H1 (cell line): ENCODE measurements around the gene TIGD6. TPM values are rescaled to one million over a fixed set of nuclear protein-coding genes. Genes with fewer than 3 reads are reported as not detected.

Experiments used
- CTCF ChIA-PET: fragments of 300-600 bp; sonication (Branson Sonifier 250); formaldehyde crosslinking; loops from one replicate; lab custom pipeline; 2021; ENCODE audit not compliant: partially characterized antibody; lab: Charles Lee
- POLR2A ChIA-PET: fragments of 300-600 bp; sonication (Branson Sonifier 250); formaldehyde crosslinking; loops from one replicate; lab custom pipeline; 2021; ENCODE audit warnings: inconsistent platforms; ENCODE audit not compliant: partially characterized antibody; lab: Charles Lee
- DNase-seq, 2 experiments: peaks; one replicate each; pipeline versions ENCODE4 v3.0.0 to v3.0.0-alpha.2; 2010 to 2022; ENCODE audit warnings: low spot score in 2 of 2, low read depth in 1 of 2, mixed read lengths in 1 of 2
- FAIRE-seq: peaks from 2 replicates; lab custom pipeline; 2011; peaks lifted over from hg19 to GRCh38; lab: Jason Lieb, UNC
- H2AFZ ChIP-seq: 2 replicates; pipeline ENCODE4 v1.8.1; 2012; ENCODE audit warnings: low read length, inconsistent platforms
- H2AK5ac ChIP-seq: 2 replicates; pipeline ENCODE4 v1.6.1; 2013; ENCODE audit warnings: low read depth, low read length
- H2BK120ac ChIP-seq: replicated peaks from 2 replicates; pipeline ENCODE3; 2013; ENCODE audit warnings: low read depth, low read length, inconsistent platforms
- H2BK12ac ChIP-seq: 2 replicates; pipeline ENCODE4 v1.6.1; 2013; ENCODE audit warnings: low read depth, low read length
- H2BK15ac ChIP-seq: 2 replicates; pipeline ENCODE4 v1.6.1; 2013; ENCODE audit warnings: low read length
- H2BK20ac ChIP-seq: 2 replicates; pipeline ENCODE4 v1.6.1; 2013; ENCODE audit warnings: low read length
- H2BK5ac ChIP-seq: 2 replicates; pipeline ENCODE4 v1.6.1; 2013; ENCODE audit warnings: low read depth, low read length
- H3K14ac ChIP-seq: 2 replicates; pipeline ENCODE4 v1.6.1; 2013; ENCODE audit warnings: inconsistent platforms; ENCODE audit not compliant: insufficient read length
- H3K18ac ChIP-seq: 2 replicates; pipeline ENCODE4 v1.6.1; 2013; ENCODE audit warnings: low read length; ENCODE audit errors: extremely low read depth
- H3K23ac ChIP-seq: 2 replicates; pipeline ENCODE4 v1.6.1; 2013; ENCODE audit warnings: inconsistent platforms; ENCODE audit not compliant: insufficient read length
- H3K23me2 ChIP-seq: 2 replicates; pipeline ENCODE4 v1.6.1; 2013; ENCODE audit warnings: low read depth, low read length
- H3K27ac ChIP-seq: 2 replicates; pipeline ENCODE4 v1.6.1; 2011; ENCODE audit warnings: low read depth, low read length, inconsistent platforms
- H3K27me3 ChIP-seq, 4 experiments: replicated peaks in 1 of 4; 1 replicate in 1 of 4; 2 replicates in 3 of 4; pipeline versions ENCODE4 v1.6.1 to v1.8.1; 2011 to 2013; ENCODE audit warnings: low read length in 3 of 4, mild to moderate bottlenecking in 3 of 4, inconsistent platforms in 2 of 4, mixed read lengths in 2 of 4, moderate library complexity in 1 of 4; ENCODE audit not compliant: control insufficient read depth in 3 of 4, insufficient read depth in 3 of 4; ENCODE audit errors: extremely low read depth in 1 of 4
- H3K36me3 ChIP-seq, 4 experiments: 2 replicates each; pipeline versions ENCODE4 v1.6.1 to v1.8.1; 2011 to 2013; ENCODE audit warnings: mild to moderate bottlenecking in 4 of 4, low read length in 3 of 4, moderate library complexity in 2 of 4, control low read depth in 1 of 4, inconsistent platforms in 1 of 4; ENCODE audit not compliant: insufficient read depth in 4 of 4, control insufficient read depth in 2 of 4
- H3K4ac ChIP-seq: replicated peaks from 2 replicates; pipeline ENCODE3; 2013; ENCODE audit warnings: low read length, low read depth, mixed read lengths, inconsistent platforms; ENCODE audit not compliant: insufficient read length
- H3K4me1 ChIP-seq, 4 experiments: replicated peaks in 1 of 4; 1 replicate in 1 of 4; 2 replicates in 3 of 4; pipeline versions ENCODE4 v1.6.1 to v1.8.1; 2011 to 2013; ENCODE audit warnings: low read length in 3 of 4, inconsistent platforms in 2 of 4, mixed read lengths in 1 of 4; ENCODE audit not compliant: insufficient read depth in 4 of 4, control insufficient read depth in 3 of 4
- H3K4me2 ChIP-seq, 2 experiments: 2 replicates each; pipeline versions ENCODE4 v1.6.1 to v1.8.1; 2011 to 2013; ENCODE audit warnings: low read depth in 2 of 2, low read length in 2 of 2, control low read depth in 1 of 2, inconsistent platforms in 1 of 2, mild to moderate bottlenecking in 1 of 2; ENCODE audit not compliant: insufficient read depth in 1 of 2
- H3K4me3 ChIP-seq, 4 experiments: fragments of 200-600, 300-600 bp in 1 of 4; sonication (generic), shearing (Covaris generic), sonication (Bioruptor Twin) in 1 of 4; 2 replicates each; pipeline versions ENCODE4 v1.5.1 to v1.8.1; 2011 to 2016; ENCODE audit warnings: low read length in 4 of 4, low read depth in 3 of 4, control low read depth in 2 of 4, inconsistent platforms in 2 of 4, mild to moderate bottlenecking in 2 of 4, mixed read lengths in 1 of 4, moderate library complexity in 1 of 4; ENCODE audit not compliant: insufficient read depth in 2 of 4; ENCODE audit errors: extremely low read depth in 1 of 4
- H3K56ac ChIP-seq: replicated peaks from 2 replicates; pipeline ENCODE3; 2013; ENCODE audit warnings: low read depth, mild to moderate bottlenecking, mixed read lengths, low read length, inconsistent platforms; ENCODE audit not compliant: insufficient read length
- H3K79me1 ChIP-seq: 2 replicates; pipeline ENCODE4 v1.6.1; 2013; ENCODE audit warnings: low read depth, low read length, control low read depth
- H3K79me2 ChIP-seq, 2 experiments: 2 replicates each; pipeline versions ENCODE4 v1.6.1 to v1.8.1; 2012 to 2013; ENCODE audit warnings: low read length in 2 of 2, mild to moderate bottlenecking in 2 of 2, inconsistent platforms in 1 of 2; ENCODE audit not compliant: insufficient read depth in 2 of 2, control insufficient read depth in 1 of 2
- H3K9ac ChIP-seq, 4 experiments: replicated peaks in 1 of 4; 1 replicate in 1 of 4; 2 replicates in 3 of 4; pipeline versions ENCODE4 v1.6.1 to v1.8.1; 2011 to 2013; ENCODE audit warnings: low read depth in 3 of 4, low read length in 3 of 4, control low read depth in 2 of 4, mild to moderate bottlenecking in 2 of 4, moderate library complexity in 2 of 4, inconsistent platforms in 1 of 4; ENCODE audit errors: extremely low read depth in 1 of 4
- H3K9me3 ChIP-seq, 2 experiments: 2 replicates each; pipeline versions ENCODE4 v1.6.1 to v1.8.1; 2012 to 2013; ENCODE audit warnings: mild to moderate bottlenecking in 2 of 2, moderate library complexity in 2 of 2, control low read depth in 1 of 2, inconsistent platforms in 1 of 2, low read depth in 1 of 2, low read length in 1 of 2, mixed read lengths in 1 of 2; ENCODE audit not compliant: insufficient read depth in 2 of 2
- H4K20me1 ChIP-seq, 2 experiments: replicated peaks in 1 of 2; 2 replicates each; pipeline versions ENCODE3 to v1.8.1; 2011 to 2013; ENCODE audit warnings: inconsistent platforms in 2 of 2, low read length in 2 of 2, mild to moderate bottlenecking in 1 of 2; ENCODE audit not compliant: insufficient read depth in 2 of 2, control insufficient read depth in 1 of 2
- H4K5ac ChIP-seq: 2 replicates; pipeline ENCODE4 v1.6.1; 2013; ENCODE audit warnings: low read length, low read depth, mixed read lengths, inconsistent platforms; ENCODE audit not compliant: insufficient read length
- H4K8ac ChIP-seq: 2 replicates; pipeline ENCODE4 v1.8.0; 2013; ENCODE audit warnings: mild to moderate bottlenecking, moderate library complexity, low read length, inconsistent platforms; ENCODE audit not compliant: insufficient read depth; ENCODE audit errors: extremely low read depth
- H4K91ac ChIP-seq: replicated peaks from 2 replicates; pipeline ENCODE3; 2013; ENCODE audit warnings: low read length, mixed read lengths, inconsistent platforms; ENCODE audit not compliant: insufficient read length
- CEBPB ChIP-seq: IDR thresholded peaks from 2 replicates; pipeline ENCODE4 v1.6.1; 2012; ENCODE audit warnings: low read depth, low read length
- MAFK ChIP-seq: IDR thresholded peaks from 2 replicates; pipeline ENCODE4 v1.6.1; 2012; ENCODE audit warnings: low read depth, mild to moderate bottlenecking, improper control_type of control experiment, low read length
- POU5F1 ChIP-seq: IDR thresholded peaks from 2 replicates; pipeline ENCODE4 v1.6.1; 2011; ENCODE audit warnings: low read depth, mild to moderate bottlenecking, low read length, moderate library complexity
- RFX5 ChIP-seq: IDR thresholded peaks from 2 replicates; pipeline ENCODE4 v1.6.1; 2011; ENCODE audit warnings: low read depth, low read length, improper control_type of control experiment, borderline replicate concordance
- ZNF274 ChIP-seq: IDR thresholded peaks from 2 replicates; pipeline ENCODE4 v1.7.0; 2012; ENCODE audit warnings: low read length, borderline replicate concordance; ENCODE audit errors: extremely low read depth
- WGBS, 2 experiments: shearing (Covaris generic) in 1 of 2; methylation state at CpG; one replicate each; pipeline versions ENCODE4 v1.1.6 to v1.1.7; 2013 to 2015; ENCODE audit warnings: low lambda C conversion rate in 2 of 2, mixed read lengths in 2 of 2, inconsistent platforms in 1 of 2, low coverage in 1 of 2, missing lambda C conversion rate in 1 of 2; ENCODE audit not compliant: insufficient replicate concordance in 2 of 2, insufficient coverage in 1 of 2, insufficient read length in 1 of 2; ENCODE audit errors: extremely low coverage in 1 of 2, missing lambda C conversion rate in 1 of 2; 5-methylcytosine and 5-hydroxymethylcytosine counted together
- polyA plus RNA-seq, 7 experiments: library from polyadenylated mRNA; depleted of rRNA in 3 of 7; stranded (reverse) in 5 of 7; unstranded in 2 of 7; fragments of >200 nt in 5 of 7; fragments of 200-250 nt in 2 of 7; gene quantifications; 1 replicate in 5 of 7; 2 replicates in 1 of 7; 4 replicates in 1 of 7; pipeline versions ENCODE4 v1.2.1 to v1.2.3, GENCODE V29; 2011 to 2013; ENCODE audit warnings: missing spikeins in 2 of 7, mixed read lengths in 2 of 7
- total RNA-seq: library from RNA; stranded (reverse); fragmentation: NEBNext Ultra II Directional; extraction: Animal tissue kit (Norgen Biotek cat#: 25700); gene quantifications from 2 replicates; pipeline ENCODE4 v1.2.1, GENCODE V29; 2021
- TF ChIP-seq, protein P1 (sequence below): IDR thresholded peaks from 2 replicates; pipeline ENCODE4 v1.6.1; 2012; ENCODE audit warnings: low read length, inconsistent platforms

The TIGD6 gene
- total and polyA plus RNA-seq, 2 of the 8 experiments (the other 6 are each of a cell fraction or from before 2014, with no cell fraction given), result 1.3 to 2.4 TPM

DNA sequence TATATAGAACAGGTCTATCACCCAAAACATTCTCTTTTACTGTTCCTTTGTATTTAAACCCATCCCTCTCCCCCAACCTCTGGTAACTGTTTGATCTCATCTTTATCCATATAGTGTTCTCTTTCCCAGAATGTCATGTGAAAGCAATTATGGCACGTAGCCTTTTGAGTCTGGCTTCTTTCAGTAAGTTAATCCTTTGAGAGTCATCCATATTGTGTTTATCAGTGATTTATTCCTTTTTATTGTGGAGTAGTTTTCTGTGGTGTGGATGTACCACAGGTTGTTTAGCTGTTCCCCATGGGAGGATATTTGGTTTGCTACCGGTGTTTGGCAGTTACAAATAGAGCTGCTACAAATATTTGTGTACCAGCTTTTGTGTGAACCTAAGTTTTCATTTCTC is 38.1 kb upstream of the TIGD6 start:
- no peak overlapping the region for H3K9ac ChIP-seq
- no peak overlapping the region for H4K91ac ChIP-seq
- H2BK12ac ChIP-seq, result no peak overlapping the region
- H3K23ac ChIP-seq, result no peak overlapping the region
- H3K9me3 ChIP-seq, result no peaks in the 10 kb centered on the region
- no peak overlapping the region for H3K14ac ChIP-seq
- POLR2A ChIA-PET, result no interaction called here
- H3K18ac ChIP-seq, result no peak overlapping the region
- no peak overlapping the region for H3K4me2 ChIP-seq
- no peaks in the 10 kb centered on the region for H4K20me1 ChIP-seq
- H2BK5ac ChIP-seq, result no peak overlapping the region
- no peak overlapping the region for H2AK5ac ChIP-seq
- H3K56ac ChIP-seq, result no peak overlapping the region
- DNase-seq, result no peak
- 96% methylated on average over 2 of the region's 2 CpGs; no CpG with 5 or more reads in 1 of the 2 experiments for WGBS, 2 experiments
- CTCF ChIA-PET, result interaction anchor here (1.7 kb wide), 1 partner anchor 177 kb away, joined by 3 read pairs; no protein-coding TSS in a partner anchor
- no peak overlapping the region for H4K8ac ChIP-seq
- no peaks in the 10 kb centered on the region for H3K4me1 ChIP-seq
- no peak overlapping the region for H4K5ac ChIP-seq
- peaks cover 25 to 74% (median 58%) of the 10 kb centered on the region in 4 experiments for H3K36me3 ChIP-seq
- no peak for FAIRE-seq
- H3K27me3 ChIP-seq, result no peaks in the 10 kb centered on the region
- no peaks in the 10 kb centered on the region for H3K79me2 ChIP-seq
- no peak overlapping the region for H2BK20ac ChIP-seq
- no peak overlapping the region for H3K4me3 ChIP-seq
- H3K4ac ChIP-seq, result no peak overlapping the region
- no peak overlapping the region for H2BK15ac ChIP-seq
- H3K79me1 ChIP-seq, result no peaks in the 10 kb centered on the region
- no peak overlapping the region for H2BK120ac ChIP-seq
- no peaks in the 10 kb centered on the region for H3K23me2 ChIP-seq
- no peak overlapping the region for H2AFZ ChIP-seq
- H3K27ac ChIP-seq, result no peak overlapping the region
- TF ChIP-seq, protein P1, sequence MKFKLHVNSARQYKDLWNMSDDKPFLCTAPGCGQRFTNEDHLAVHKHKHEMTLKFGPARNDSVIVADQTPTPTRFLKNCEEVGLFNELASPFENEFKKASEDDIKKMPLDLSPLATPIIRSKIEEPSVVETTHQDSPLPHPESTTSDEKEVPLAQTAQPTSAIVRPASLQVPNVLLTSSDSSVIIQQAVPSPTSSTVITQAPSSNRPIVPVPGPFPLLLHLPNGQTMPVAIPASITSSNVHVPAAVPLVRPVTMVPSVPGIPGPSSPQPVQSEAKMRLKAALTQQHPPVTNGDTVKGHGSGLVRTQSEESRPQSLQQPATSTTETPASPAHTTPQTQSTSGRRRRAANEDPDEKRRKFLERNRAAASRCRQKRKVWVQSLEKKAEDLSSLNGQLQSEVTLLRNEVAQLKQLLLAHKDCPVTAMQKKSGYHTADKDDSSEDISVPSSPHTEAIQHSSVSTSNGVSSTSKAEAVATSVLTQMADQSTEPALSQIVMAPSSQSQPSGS, result no peak
- TF ChIP-seq MAFK (no peak), ZNF274 (no peak), CEBPB (no peak), RFX5 (no peak), POU5F1 (no peak)
